H9 (cell line): ENCODE results near the gene PPFIA4. TPM values are rescaled to one million over a fixed set of nuclear protein-coding genes. Genes with fewer than 3 reads are reported as not detected.
A peak's percentile ranks its signal among the peaks of the same experiment; 100 is the strongest.

Experiments
- DNase-seq: peaks from one replicate; pipeline ENCODE4 v3.0.0-alpha.2; 2017
- H2AFZ ChIP-seq: one replicate; pipeline ENCODE4 v1.6.1; 2013; ENCODE audit warnings: mild to moderate bottlenecking, low read length, control low read depth, moderate library complexity
- H2AK5ac ChIP-seq: 2 replicates; pipeline ENCODE4 v1.6.1; 2013; ENCODE audit warnings: low read length, control low read depth, mixed read lengths; ENCODE audit not compliant: insufficient read length
- H2BK120ac ChIP-seq: one replicate; pipeline ENCODE4 v1.6.1; 2013; ENCODE audit warnings: low read depth, mild to moderate bottlenecking, low read length, control low read depth, inconsistent platforms; ENCODE audit not compliant: poor library complexity, severe bottlenecking
- H2BK12ac ChIP-seq: 2 replicates; pipeline ENCODE4 v1.6.1; 2013; ENCODE audit warnings: low read length, control low read depth, mixed read lengths, low read depth; ENCODE audit not compliant: insufficient read length
- H2BK15ac ChIP-seq: 2 replicates; pipeline ENCODE4 v1.6.1; 2013; ENCODE audit warnings: low read depth, low read length, control low read depth
- H2BK20ac ChIP-seq: one replicate; pipeline ENCODE4 v1.6.1; 2013; ENCODE audit warnings: low read depth, mild to moderate bottlenecking, low read length, control low read depth, inconsistent platforms; ENCODE audit not compliant: poor library complexity, severe bottlenecking
- H2BK5ac ChIP-seq: 2 replicates; pipeline ENCODE4 v1.6.1; 2013; ENCODE audit warnings: low read length, control low read depth, mixed read lengths; ENCODE audit not compliant: insufficient read length
- H3K14ac ChIP-seq: 2 replicates; pipeline ENCODE4 v1.6.1; 2013; ENCODE audit warnings: low read length, control low read depth; ENCODE audit not compliant: insufficient read depth
- H3K18ac ChIP-seq: 2 replicates; pipeline ENCODE4 v1.6.1; 2013; ENCODE audit warnings: low read depth, mild to moderate bottlenecking, mixed read lengths, low read length, control low read depth; ENCODE audit not compliant: insufficient read length
- H3K23ac ChIP-seq: 2 replicates; pipeline ENCODE4 v1.6.1; 2013; ENCODE audit warnings: low read length, control low read depth, mixed read lengths, low read depth; ENCODE audit not compliant: insufficient read length
- H3K23me2 ChIP-seq: 2 replicates; pipeline ENCODE4 v1.6.1; 2013; ENCODE audit warnings: low read depth, mild to moderate bottlenecking, mixed read lengths, low read length, control low read depth; ENCODE audit not compliant: insufficient read length, poor library complexity, severe bottlenecking
- H3K27ac ChIP-seq: 2 replicates; pipeline ENCODE4 v1.5.1; 2013; ENCODE audit warnings: low read length, control low read depth, mixed read lengths, low read depth; ENCODE audit not compliant: insufficient read length
- H3K27me3 ChIP-seq: 2 replicates; pipeline ENCODE4 v1.6.1; 2013; ENCODE audit warnings: low read length, control low read depth, inconsistent platforms; ENCODE audit not compliant: insufficient read depth
- H3K4ac ChIP-seq: 2 replicates; pipeline ENCODE4 v1.6.1; 2013; ENCODE audit warnings: low read depth, mild to moderate bottlenecking, control low read depth, inconsistent platforms, low read length, moderate library complexity
- H3K4me1 ChIP-seq: 2 replicates; pipeline ENCODE4 v1.6.1; 2013; ENCODE audit warnings: low read length, control low read depth, inconsistent platforms; ENCODE audit not compliant: insufficient read depth
- H3K4me2 ChIP-seq: 2 replicates; pipeline ENCODE4 v1.6.1; 2013; ENCODE audit warnings: low read length, control low read depth, mixed read lengths; ENCODE audit not compliant: insufficient read length, insufficient read depth
- H3K56ac ChIP-seq: 2 replicates; pipeline ENCODE4 v1.6.1; 2013; ENCODE audit warnings: low read depth, mild to moderate bottlenecking, mixed read lengths, low read length, control low read depth; ENCODE audit not compliant: insufficient read length
- H3K79me1 ChIP-seq: 2 replicates; pipeline ENCODE4 v1.6.1; 2013; ENCODE audit warnings: low read depth, mild to moderate bottlenecking, moderate library complexity, low read length, control low read depth, inconsistent platforms; ENCODE audit not compliant: insufficient read depth, poor library complexity, severe bottlenecking
- H3K79me2 ChIP-seq: 2 replicates; pipeline ENCODE4 v1.6.1; 2013; ENCODE audit warnings: low read length, control low read depth, inconsistent platforms; ENCODE audit not compliant: insufficient read depth
- H3K9ac ChIP-seq: 2 replicates; pipeline ENCODE4 v1.6.1; 2013; ENCODE audit warnings: low read length, control low read depth, mixed read lengths; ENCODE audit not compliant: insufficient read length; ENCODE audit errors: extremely low read depth
- H3K9me3 ChIP-seq: one replicate; pipeline ENCODE4 v1.6.1; 2013; ENCODE audit warnings: low read depth, low read length, inconsistent platforms; ENCODE audit not compliant: control insufficient read depth
- H3T11ph ChIP-seq: one replicate; pipeline ENCODE4 v1.6.1; 2013; ENCODE audit warnings: mild to moderate bottlenecking, low read length, control low read depth, inconsistent platforms
- H4K20me1 ChIP-seq: one replicate; pipeline ENCODE4 v1.6.1; 2013; ENCODE audit not compliant: control insufficient read depth, insufficient read length, insufficient read depth
- H4K5ac ChIP-seq: 2 replicates; pipeline ENCODE4 v1.6.1; 2013; ENCODE audit warnings: low read depth, mild to moderate bottlenecking, mixed read lengths, low read length, control low read depth; ENCODE audit not compliant: insufficient read length
- H4K8ac ChIP-seq: replicated peaks from 2 replicates; pipeline ENCODE4 v1.6.1; 2013; ENCODE audit warnings: low read length, control low read depth, mixed read lengths, low read depth; ENCODE audit not compliant: insufficient read length
- H4K91ac ChIP-seq: 2 replicates; pipeline ENCODE4 v1.6.1; 2013; ENCODE audit warnings: low read depth, mild to moderate bottlenecking, moderate library complexity, mixed read lengths, low read length, control low read depth; ENCODE audit not compliant: insufficient read length
- H3K27ac Mint-ChIP-seq, 3 experiments: 2 replicates in 2 of 3; 3 replicates in 1 of 3; pipeline ENCODE4 v1.8.0; 2020 to 2021; ENCODE audit warnings: mixed read lengths in 3 of 3, mild to moderate bottlenecking in 1 of 3, moderate library complexity in 1 of 3
- H3K27me3 Mint-ChIP-seq: 2 replicates; pipeline ENCODE4 v1.8.0; 2021; ENCODE audit warnings: low read depth, mild to moderate bottlenecking, moderate library complexity, mixed read lengths
- H3K36me3 Mint-ChIP-seq, 3 experiments: 2 replicates in 2 of 3; 3 replicates in 1 of 3; pipeline ENCODE4 v1.8.0; 2020 to 2021; ENCODE audit warnings: low read depth in 3 of 3, mixed read lengths in 3 of 3; ENCODE audit not compliant: insufficient read depth in 1 of 3
- H3K4me1 Mint-ChIP-seq, 2 experiments: 2 replicates each; pipeline ENCODE4 v1.8.0; 2020; ENCODE audit warnings: mixed read lengths in 2 of 2
- H3K4me3 Mint-ChIP-seq, 2 experiments: 2 replicates in 1 of 2; 3 replicates in 1 of 2; pipeline ENCODE4 v1.8.0; 2020 to 2021; ENCODE audit warnings: mild to moderate bottlenecking in 2 of 2, mixed read lengths in 2 of 2, moderate library complexity in 1 of 2
- H3K9me3 Mint-ChIP-seq, 2 experiments: 2 replicates in 1 of 2; 3 replicates in 1 of 2; pipeline ENCODE4 v1.8.0; 2020; ENCODE audit warnings: mild to moderate bottlenecking in 2 of 2, mixed read lengths in 2 of 2, moderate library complexity in 1 of 2
- CTCF ChIP-seq: fragments of 200-600 bp; sonication (generic); conservative IDR thresholded peaks from 3 replicates; pipeline ENCODE4 v1.8.0; 2021; ENCODE audit warnings: antibody characterized with exemption, mild to moderate bottlenecking
- WGBS: extraction: QIAGEN DNeasy Blood & Tissue Kit; methylation state at CpG from one replicate; pipeline ENCODE4 v1.1.7; 2013; ENCODE audit warnings: missing lambda C conversion rate, low lambda C conversion rate, mixed read lengths; ENCODE audit not compliant: insufficient read length; ENCODE audit errors: extremely low coverage; 5-methylcytosine and 5-hydroxymethylcytosine counted together
- total RNA-seq: library from RNA; stranded (reverse); gene quantifications from 2 replicates; pipeline ENCODE4 v1.2.1, GENCODE V29; 2021

PPFIA4 gene
- total RNA-seq, 1 experiment from 2014 or later: 3.9 TPM

GRCh38 chr1:203049077-203049476 lies 22.8 kb downstream of the PPFIA4 start:
- Histone ChIP-seq H2BK12ac (no peak overlapping the region), H4K5ac (no peak overlapping the region), H3K79me2 (no peaks in the 10 kb centered on the region), H2BK120ac (no peak overlapping the region), H3K18ac (no peak overlapping the region), H3K4me2 (no peak overlapping the region), H3K79me1 (no peaks in the 10 kb centered on the region), H3K23me2 (no peaks in the 10 kb centered on the region), H2AK5ac (no peak overlapping the region), H2BK15ac (no peak overlapping the region), H2BK5ac (no peak overlapping the region), H3K9ac (no peak overlapping the region), H3K27ac (no peak overlapping the region), H3K27me3 (no peaks in the 10 kb centered on the region), H3K9me3 (no peaks in the 10 kb centered on the region), H4K8ac (no peak overlapping the region), H2AFZ (no peak overlapping the region), H4K20me1 (no peaks in the 10 kb centered on the region), H3K56ac (no peak overlapping the region), H4K91ac (no peak overlapping the region), H3K14ac (no peak overlapping the region), H3T11ph (no peak overlapping the region), H3K23ac (no peak overlapping the region), H3K4ac (no peak overlapping the region), H3K4me1 (no peaks in the 10 kb centered on the region; the same call in 1 of the 2 replicates), H2BK20ac (no peak overlapping the region)
- TF ChIP-seq CTCF: 0 out of 3 replicates have a peak, but pooled peaks have one; percentile 5
- Mint-ChIP-seq H3K4me1 (peaks cover 34 to 61% of the 10 kb centered on the region in 2 experiments), H3K36me3 (peaks cover 0 to 23% (median 9%) of the 10 kb centered on the region in 3 experiments; a peak in 5 of 7 replicates), H3K9me3 (no peaks in the 10 kb centered on the region), H3K27ac (no peak overlapping the region; a peak in 1 of 7 replicates), H3K27me3 (peaks cover 2% of the 10 kb centered on the region), H3K4me3 (no peak overlapping the region)
- DNase-seq: no peak
- WGBS: no CpG with 5 or more reads among the region's 4 CpGs
